Measurements from ENCODE around the gene BMP3.

The BMP3 gene

GRCh38 chr4:81031796-81032551 lies 1.5 kb downstream of the BMP3 start:
- Mint-ChIP-seq H3K27me3 (peaks cover 68% of the 10 kb centered on the region), H3K9me3 (no peaks in the 10 kb centered on the region), H3K4me3 (peak overlapping the region; percentile 77 to 83), H3K4me1 (peaks cover 22% of the 10 kb centered on the region), H3K27ac (peak overlapping the region in 1 of 2 donors; percentile 80)
- no peak for DNase-seq
- ATAC-seq: peak; percentile 14

- Mint-ChIP-seq H3K4me1 (peaks cover 22% of the 10 kb centered on the region), H3K27ac (no peak overlapping the region), H3K4me3 (no peak overlapping the region), H3K9me3 (no peaks in the 10 kb centered on the region), H3K27me3 (peaks cover 60% of the 10 kb centered on the region)
- DNase-seq: no peak
- ATAC-seq: no peak
Measured at GRCh38 chr4:81032771-81033684, 2.5 kb downstream of the BMP3 start.

DNA sequence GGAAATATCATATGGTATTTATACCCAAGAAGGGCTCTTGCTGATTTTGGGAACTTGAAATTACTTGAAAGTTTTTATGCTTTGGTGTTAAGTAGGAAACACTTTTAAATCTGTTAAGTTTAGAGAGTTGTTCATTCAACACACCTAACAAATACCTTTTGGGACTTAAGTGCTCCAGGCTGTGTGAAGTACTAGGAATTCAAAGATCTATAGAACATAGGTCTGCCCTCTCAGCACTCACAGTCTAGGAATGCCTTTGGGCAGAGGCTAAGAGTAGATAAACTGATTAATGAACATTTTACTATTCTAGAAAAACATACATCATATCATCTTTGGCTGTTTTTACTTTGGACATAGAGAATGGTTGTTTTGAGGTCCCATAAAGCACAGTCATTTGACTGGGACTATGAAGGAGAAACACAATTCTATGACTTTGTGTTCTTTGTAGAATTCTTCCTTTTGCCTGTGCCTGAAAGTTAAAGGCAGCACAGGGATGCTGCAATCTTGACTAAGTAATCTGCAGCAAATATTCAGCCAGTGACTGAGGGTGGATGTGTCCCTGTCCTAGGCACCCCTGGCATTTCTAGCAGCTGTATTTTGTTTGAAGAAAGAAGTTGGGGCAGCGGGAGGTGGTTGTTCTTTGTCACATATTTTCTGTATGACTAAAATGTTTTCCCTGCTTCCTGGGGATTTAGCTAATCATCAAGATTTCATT lies 8.3 kb downstream of the BMP3 start:
- DNase-seq: no peak
- Mint-ChIP-seq H3K27me3 (peaks cover 3% of the 10 kb centered on the region), H3K4me3 (no peak overlapping the region), H3K4me1 (no peaks in the 10 kb centered on the region), H3K27ac (no peak overlapping the region), H3K9me3 (no peaks in the 10 kb centered on the region)
- ATAC-seq: no peak

DNA sequence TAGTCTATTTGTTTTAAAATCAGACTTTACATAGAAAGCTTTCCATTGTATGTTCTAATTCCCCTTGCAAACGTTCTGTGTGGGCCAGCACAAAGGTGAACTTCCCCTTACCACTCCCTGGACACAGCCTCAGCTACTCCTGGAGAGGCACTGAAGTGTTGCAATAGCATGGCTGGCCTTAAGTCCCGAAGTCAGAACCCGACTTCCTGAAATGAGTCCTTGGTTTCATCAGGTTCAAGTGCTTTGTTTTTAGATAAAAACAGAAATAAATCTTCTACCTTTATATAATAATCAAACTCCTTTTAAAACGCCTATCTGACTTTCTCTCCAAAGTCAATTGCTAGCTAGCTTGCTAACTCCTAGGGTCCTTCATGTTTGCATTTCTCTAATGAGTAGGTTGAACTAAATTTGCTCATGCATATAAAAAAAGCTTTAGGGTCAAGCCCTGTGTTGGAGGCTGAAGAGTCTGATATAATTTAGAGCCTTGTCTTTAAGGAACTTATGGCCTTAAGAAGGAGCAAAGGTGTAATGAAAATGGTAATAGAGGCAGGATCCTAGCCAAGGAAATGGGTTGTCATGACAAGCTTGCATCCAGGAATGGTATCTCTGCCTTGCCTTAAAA lies 9.0 kb downstream of the BMP3 start:
- H3K27ac Mint-ChIP-seq: no peak overlapping the region
- no peaks in the 10 kb centered on the region for H3K27me3 Mint-ChIP-seq
- H3K9me3 Mint-ChIP-seq: no peaks in the 10 kb centered on the region
- DNase-seq (no peak), ATAC-seq (no peak)
- no peaks in the 10 kb centered on the region for H3K4me1 Mint-ChIP-seq
- no peak overlapping the region for H3K4me3 Mint-ChIP-seq

DNA sequence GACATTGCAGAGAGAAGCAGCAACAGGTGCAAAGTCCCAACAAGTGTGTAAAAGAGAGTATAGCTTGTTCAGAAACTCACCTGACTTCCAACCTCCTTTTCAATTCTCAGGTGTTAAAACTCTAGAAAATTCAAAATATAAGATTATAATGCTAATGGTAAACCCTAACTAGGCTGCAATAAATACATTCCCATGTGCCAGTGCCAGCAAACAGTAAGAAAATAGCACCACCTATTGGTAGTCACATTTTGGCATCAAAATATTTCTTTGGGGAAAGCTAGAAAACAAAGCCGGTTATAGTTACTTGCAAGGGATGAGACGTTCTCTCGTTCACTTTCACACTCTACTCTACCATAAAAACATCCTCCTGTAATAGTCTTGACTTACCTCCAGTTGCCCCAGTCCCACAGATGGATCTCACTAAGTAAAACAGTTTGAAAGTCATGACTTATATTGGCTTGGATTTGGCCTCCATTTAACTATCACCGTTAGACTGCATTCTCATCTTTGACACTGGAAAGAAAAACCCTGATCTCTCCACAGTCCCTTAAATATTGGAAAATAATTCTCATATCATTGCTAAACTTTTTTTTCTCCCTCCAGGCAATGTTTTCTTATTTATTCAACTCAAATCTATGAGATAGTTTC lies 9.6 kb downstream of the BMP3 start:
- ATAC-seq: no peak
- Mint-ChIP-seq H3K27ac (no peak overlapping the region), H3K4me3 (no peak overlapping the region), H3K9me3 (no peaks in the 10 kb centered on the region), H3K4me1 (no peaks in the 10 kb centered on the region), H3K27me3 (no peaks in the 10 kb centered on the region)
- DNase-seq: no peak

DNA sequence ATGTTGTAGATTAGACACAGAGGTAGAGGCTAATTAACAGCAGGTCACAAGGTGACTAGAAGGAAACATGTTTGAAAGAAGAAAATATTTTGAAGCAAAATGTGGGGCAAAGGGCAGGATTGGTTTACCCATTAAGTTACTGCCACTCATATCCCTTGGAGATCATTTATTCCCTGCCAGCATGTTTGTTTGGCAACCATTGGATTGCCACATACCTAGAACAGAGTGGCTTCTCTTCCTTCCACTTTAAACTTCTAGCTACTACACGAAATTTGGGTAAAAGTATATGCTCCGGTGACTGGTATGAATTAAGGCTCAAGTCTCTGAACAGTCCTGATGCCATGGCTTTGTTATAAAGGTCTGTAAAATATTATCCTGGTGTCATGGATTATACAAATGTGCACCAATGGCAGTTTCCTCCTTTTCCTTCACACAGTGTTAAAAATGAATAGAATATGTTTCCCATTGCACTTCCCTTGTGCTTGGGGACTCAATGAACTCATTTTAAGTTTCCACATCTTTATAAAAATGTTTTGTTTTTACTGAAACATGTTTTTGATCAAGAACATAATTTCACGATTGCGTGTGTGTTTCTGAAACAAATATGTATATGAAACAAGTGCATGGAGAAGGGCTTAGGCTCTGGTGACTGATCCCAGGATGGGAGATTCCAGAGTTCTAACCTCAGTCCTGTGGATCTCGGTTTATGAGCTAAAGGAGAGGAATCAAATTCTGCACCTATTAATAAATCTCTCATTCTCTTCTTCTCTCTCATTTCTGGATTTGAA lies 12.3 kb downstream of the BMP3 start:
- H3K27me3 Mint-ChIP-seq: no peaks in the 10 kb centered on the region

GRCh38 chr4:81049330-81049729 lies 18.8 kb downstream of the BMP3 start:
- no peak overlapping the region for H3K4me3 Mint-ChIP-seq
- H3K27me3 Mint-ChIP-seq: no peaks in the 10 kb centered on the region
- DNase-seq: no peak
- no peak for ATAC-seq
- no peaks in the 10 kb centered on the region for H3K9me3 Mint-ChIP-seq
- no peaks in the 10 kb centered on the region for H3K4me1 Mint-ChIP-seq
- H3K27ac Mint-ChIP-seq: no peak overlapping the region

More for the DNA sequence above, 12.3 kb downstream of the BMP3 start:
- ATAC-seq: no peak
- no peaks in the 10 kb centered on the region for H3K9me3 Mint-ChIP-seq
- H3K4me3 Mint-ChIP-seq: no peak overlapping the region
- no peaks in the 10 kb centered on the region for H3K4me1 Mint-ChIP-seq
- no peak overlapping the region for H3K27ac Mint-ChIP-seq
- DNase-seq: no peak

DNA sequence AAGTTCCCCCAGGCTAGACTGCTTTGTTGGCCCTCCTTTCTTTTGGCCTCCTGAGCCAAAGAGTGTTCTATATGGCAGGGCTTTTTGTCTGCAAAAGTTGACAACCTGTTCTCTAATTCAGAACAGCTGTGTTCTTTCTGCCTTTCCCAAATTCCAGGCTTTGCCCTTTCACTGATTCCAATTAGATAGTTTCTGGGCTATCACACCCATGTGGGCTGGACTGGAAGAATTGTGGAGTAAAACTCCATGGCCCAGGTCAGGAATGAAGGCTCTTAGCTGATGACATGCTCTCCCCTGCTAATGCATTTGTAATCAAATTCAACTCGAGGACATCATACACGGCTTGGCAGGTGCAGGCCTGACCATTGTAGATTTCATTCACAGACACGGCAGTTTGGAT lies 19.4 kb downstream of the BMP3 start:
- Mint-ChIP-seq H3K27me3 (no peaks in the 10 kb centered on the region), H3K4me3 (no peak overlapping the region), H3K9me3 (no peaks in the 10 kb centered on the region), H3K4me1 (no peaks in the 10 kb centered on the region), H3K27ac (no peak overlapping the region)
- no peak for DNase-seq
- no peak for ATAC-seq

GRCh38 chr4:81052119-81053068 lies 21.9 kb downstream of the BMP3 start:
- ATAC-seq (peak; percentile 58), DNase-seq (peak; percentile 28 to 33)
- no peaks in the 10 kb centered on the region for H3K9me3 Mint-ChIP-seq
- H3K4me1 Mint-ChIP-seq: no peaks in the 10 kb centered on the region
- H3K4me3 Mint-ChIP-seq: no peak overlapping the region
- no peaks in the 10 kb centered on the region for H3K27me3 Mint-ChIP-seq
- H3K27ac Mint-ChIP-seq: no peak overlapping the region

DNA sequence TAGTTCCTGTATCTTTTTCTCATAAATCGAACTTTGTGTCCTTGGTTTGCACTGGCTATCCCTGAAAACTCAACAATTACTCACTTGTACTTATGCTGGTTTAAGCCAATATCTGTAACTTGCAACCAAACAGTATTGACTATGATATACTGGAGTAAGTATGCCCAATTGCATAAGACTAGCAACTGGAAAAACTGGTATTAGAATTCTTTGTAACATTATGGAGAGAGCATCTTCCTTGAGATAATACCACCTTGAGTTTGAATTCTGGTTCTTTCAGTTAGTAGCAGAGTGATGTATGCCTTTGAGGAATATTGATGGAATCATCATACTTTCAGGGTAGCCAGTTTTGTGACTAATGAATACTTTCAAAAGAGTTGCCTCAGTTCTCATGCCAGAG lies 28.1 kb downstream of the BMP3 start:
- Mint-ChIP-seq H3K9me3 (no peaks in the 10 kb centered on the region), H3K4me1 (no peaks in the 10 kb centered on the region), H3K4me3 (no peak overlapping the region), H3K27ac (no peak overlapping the region), H3K27me3 (no peaks in the 10 kb centered on the region)
- DNase-seq (no peak), ATAC-seq (no peak)

- H3K4me3 Mint-ChIP-seq: no peak overlapping the region
- no peaks in the 10 kb centered on the region for H3K27me3 Mint-ChIP-seq
- no peak for DNase-seq
- no peaks in the 10 kb centered on the region for H3K9me3 Mint-ChIP-seq
- no peaks in the 10 kb centered on the region for H3K4me1 Mint-ChIP-seq
- ATAC-seq: no peak
- no peak overlapping the region for H3K27ac Mint-ChIP-seq
Measured at GRCh38 chr4:81060587-81061343, 30.3 kb downstream of the BMP3 start.

DNA sequence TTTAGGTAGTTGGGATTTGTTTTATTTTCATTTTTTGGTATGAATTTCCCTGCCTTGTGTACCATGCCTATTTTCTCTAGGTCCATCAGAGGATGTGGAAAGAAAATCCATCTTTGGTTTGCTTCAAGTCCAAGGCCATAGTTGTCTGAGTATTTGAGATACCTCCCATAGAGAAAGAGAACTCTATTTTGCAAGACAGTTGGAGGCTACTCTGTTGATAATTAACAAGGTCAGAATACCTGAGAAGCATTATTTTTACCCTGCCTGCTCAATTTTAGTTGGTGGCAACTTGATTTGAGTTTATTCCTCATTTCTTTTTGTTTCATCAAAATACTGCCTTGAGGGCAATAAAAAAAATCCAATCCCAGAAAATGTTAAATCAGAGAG lies 30.8 kb downstream of the BMP3 start:
- ATAC-seq (no peak), DNase-seq (no peak)
- Mint-ChIP-seq H3K4me1 (no peaks in the 10 kb centered on the region), H3K4me3 (no peak overlapping the region), H3K27ac (no peak overlapping the region), H3K9me3 (no peaks in the 10 kb centered on the region), H3K27me3 (no peaks in the 10 kb centered on the region)

- no peak overlapping the region for H3K27ac Mint-ChIP-seq
- DNase-seq: no peak
- no peaks in the 10 kb centered on the region for H3K4me1 Mint-ChIP-seq
- no peak overlapping the region for H3K4me3 Mint-ChIP-seq
- no peaks in the 10 kb centered on the region for H3K27me3 Mint-ChIP-seq
- ATAC-seq: no peak
- H3K9me3 Mint-ChIP-seq: no peaks in the 10 kb centered on the region
Measured at GRCh38 chr4:81062001-81062400, 31.5 kb downstream of the BMP3 start.
